Measurements from ENCODE around the gene SPRING1. TPM values are rescaled to one million over a fixed set of nuclear protein-coding genes. Genes with fewer than 3 reads are reported as not detected.

Gene SPRING1, protein sequence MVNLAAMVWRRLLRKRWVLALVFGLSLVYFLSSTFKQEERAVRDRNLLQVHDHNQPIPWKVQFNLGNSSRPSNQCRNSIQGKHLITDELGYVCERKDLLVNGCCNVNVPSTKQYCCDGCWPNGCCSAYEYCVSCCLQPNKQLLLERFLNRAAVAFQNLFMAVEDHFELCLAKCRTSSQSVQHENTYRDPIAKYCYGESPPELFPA
- total RNA-seq (2022; extraction: Qiagen RNA extraction) = 16.4 to 28.0 TPM (median 26.4 TPM) in 5 replicates

DNA sequence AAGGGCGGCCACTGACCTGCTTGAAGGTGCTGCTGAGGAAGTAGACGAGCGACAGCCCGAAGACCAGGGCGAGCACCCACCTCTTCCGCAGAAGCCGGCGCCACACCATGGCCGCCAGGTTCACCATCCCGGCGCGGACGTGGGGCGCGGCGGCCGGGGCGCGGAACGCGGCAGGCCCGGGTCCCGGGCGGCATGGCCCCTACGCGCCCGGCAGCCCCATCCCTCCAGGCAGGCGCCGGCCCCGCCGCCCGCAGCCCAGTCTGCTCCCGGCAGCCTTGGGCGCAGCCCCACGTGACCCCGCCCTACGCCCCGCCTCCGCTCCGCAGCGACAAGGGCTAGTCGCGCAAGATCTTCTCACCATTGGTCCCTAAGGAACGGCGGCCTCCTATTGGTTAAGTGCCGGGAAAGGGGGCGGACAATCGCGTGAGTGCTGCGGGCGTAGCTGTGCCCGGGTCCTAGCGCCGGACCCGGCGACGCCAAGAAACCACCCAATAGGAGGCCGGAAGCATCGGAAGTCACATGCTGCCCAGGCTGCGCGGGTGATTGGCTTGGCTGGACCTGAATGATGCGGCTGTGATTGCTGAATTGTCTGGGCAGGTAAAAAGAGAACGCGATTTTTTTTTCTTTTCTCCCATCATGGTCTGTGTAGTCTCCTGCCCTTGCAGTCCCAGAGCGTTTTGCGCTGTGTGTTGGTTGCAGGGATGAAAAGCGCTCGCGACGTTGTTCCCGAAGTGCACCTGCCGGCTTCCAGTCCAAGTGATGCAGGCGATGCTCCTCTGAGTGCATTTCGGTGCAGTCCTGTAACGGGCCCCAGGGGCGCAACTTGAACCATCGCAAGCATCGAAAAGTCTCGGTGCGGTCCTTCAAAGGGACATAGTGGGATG is at the start of gene SPRING1, which contains the start of gene RNFT2:
Gene SPRING1, minus strand, starts transcription at position 296 of the 884 bp plus-strand sequence. Its CDS starts 169 bp downstream, at position 127.
Gene RNFT2, plus strand, starts transcription at position 542 of the 884 bp plus-strand sequence. CDS start 2,183 bp downstream, outside the sequence.

Other genes starting within 250 kb of the SPRING1 start
- gene MAP1LC3B2, start 178.7 kb downstream of the SPRING1 start, total RNA-seq (2022; extraction: Qiagen RNA extraction) = 1.2 to 1.6 TPM (median 1.3 TPM) in 5 replicates
- gene RNFT2, start 246 bp upstream of the SPRING1 start, total RNA-seq (2022; extraction: Qiagen RNA extraction) = 1.5 to 2.7 TPM (median 2.0 TPM) in 5 replicates
- gene HRK, start 143.4 kb upstream of the SPRING1 start, total RNA-seq (2022; extraction: Qiagen RNA extraction) = 1.4 to 2.1 TPM (median 1.8 TPM) in 5 replicates
- gene FBXW8, start 172.9 kb upstream of the SPRING1 start, total RNA-seq (2022; extraction: Qiagen RNA extraction) = 5.2 to 6.4 TPM (median 6.3 TPM) in 5 replicates

Measured in A549 treated with AZD2906 at 1 μM for 4 hours (cell line).